ENCODE data around the gene CD300LF. TPM values are rescaled to one million over a fixed set of nuclear protein-coding genes. Genes with fewer than 3 reads are reported as not detected.

The CD300LF gene
- total RNA-seq, 2 experiments from 2014 or later: not detected

- ChIA-PET CTCF (no interaction called here), POLR2A (no interaction called here)
- peaks cover 22% of the 10 kb centered on the region for H3K27me3 Mint-ChIP-seq (ENCODE audit: low read depth)
Measured at GRCh38 chr17:74703311-74703710, 9.4 kb downstream of the CD300LF start.

GRCh38 chr17:74702116-74702871, 10.4 kb downstream of the CD300LF start:
- Mint-ChIP-seq H3K4me1 (ENCODE audit: low read depth) (no peaks in the 10 kb centered on the region), H3K27ac (no peak overlapping the region), H3K9me3 (ENCODE audit: insufficient read depth) (no peaks in the 10 kb centered on the region), H3K27me3 (ENCODE audit: low read depth) (peaks cover 22% of the 10 kb centered on the region), H3K4me3 (no peak overlapping the region), H3K36me3 (ENCODE audit: low read depth) (no peaks in the 10 kb centered on the region)
- ChIA-PET CTCF (no interaction called here), POLR2A (interaction anchor here (0.6 to 0.7 kb wide), 2 partner anchors 9 to 86 kb away, joined by 3 read pairs; no protein-coding TSS in a partner anchor)
- ATAC-seq (no peak), DNase-seq (no peak)

More at GRCh38 chr17:74703311-74703710, 9.4 kb downstream of the CD300LF start:
- DNase-seq (no peak), ATAC-seq (no peak)
- no peaks in the 10 kb centered on the region for H3K4me1 Mint-ChIP-seq (ENCODE audit: low read depth)
- H3K9me3 Mint-ChIP-seq (ENCODE audit: insufficient read depth): no peaks in the 10 kb centered on the region
- no peak overlapping the region for H3K27ac Mint-ChIP-seq
- no peaks in the 10 kb centered on the region for H3K36me3 Mint-ChIP-seq (ENCODE audit: low read depth)
- H3K4me3 Mint-ChIP-seq: no peak overlapping the region

GRCh38 chr17:74699236-74699635, 13.5 kb downstream of the CD300LF start:
- Mint-ChIP-seq H3K4me3 (no peak overlapping the region), H3K36me3 (ENCODE audit: low read depth) (no peaks in the 10 kb centered on the region), H3K27ac (no peak overlapping the region), H3K4me1 (ENCODE audit: low read depth) (no peaks in the 10 kb centered on the region), H3K9me3 (ENCODE audit: insufficient read depth) (no peaks in the 10 kb centered on the region), H3K27me3 (ENCODE audit: low read depth) (peaks cover 14% of the 10 kb centered on the region)
- POLR2A ChIA-PET: no interaction called here
- CTCF ChIA-PET: no interaction called here
- DNase-seq: no peak
- no peak for ATAC-seq

GRCh38 chr17:74698069-74698468, 14.7 kb downstream of the CD300LF start:
- H3K27ac Mint-ChIP-seq: no peak overlapping the region
- peaks cover 23% of the 10 kb centered on the region for H3K27me3 Mint-ChIP-seq (ENCODE audit: low read depth)
- H3K4me3 Mint-ChIP-seq: no peak overlapping the region
- no peaks in the 10 kb centered on the region for H3K4me1 Mint-ChIP-seq (ENCODE audit: low read depth)
- CTCF ChIA-PET: no interaction called here
- H3K9me3 Mint-ChIP-seq (ENCODE audit: insufficient read depth): no peaks in the 10 kb centered on the region
- POLR2A ChIA-PET: no interaction called here
- H3K36me3 Mint-ChIP-seq (ENCODE audit: low read depth): no peaks in the 10 kb centered on the region
- no peak for ATAC-seq
- DNase-seq: no peak

- H3K9me3 Mint-ChIP-seq (ENCODE audit: insufficient read depth): no peaks in the 10 kb centered on the region
- no peak overlapping the region for H3K27ac Mint-ChIP-seq
- ChIA-PET POLR2A (no interaction called here), CTCF (interaction anchor here (0.8 kb wide), 1 partner anchor 22 kb away, joined by 3 read pairs; no protein-coding TSS in a partner anchor)
- no peak overlapping the region for H3K4me3 Mint-ChIP-seq
- peaks cover 26% of the 10 kb centered on the region for H3K27me3 Mint-ChIP-seq (ENCODE audit: low read depth)
- DNase-seq: no peak
- ATAC-seq: no peak
- no peaks in the 10 kb centered on the region for H3K4me1 Mint-ChIP-seq (ENCODE audit: low read depth)
- no peaks in the 10 kb centered on the region for H3K36me3 Mint-ChIP-seq (ENCODE audit: low read depth)
Measured at GRCh38 chr17:74697515-74697914, 15.2 kb downstream of the CD300LF start.

- no peak for ATAC-seq
- ChIA-PET POLR2A (no interaction called here), CTCF (no interaction called here)
- Mint-ChIP-seq H3K27me3 (ENCODE audit: low read depth) (peaks cover 22% of the 10 kb centered on the region), H3K4me3 (no peak overlapping the region), H3K27ac (no peak overlapping the region), H3K36me3 (ENCODE audit: low read depth) (no peaks in the 10 kb centered on the region), H3K9me3 (ENCODE audit: insufficient read depth) (no peaks in the 10 kb centered on the region), H3K4me1 (ENCODE audit: low read depth) (peaks cover 2% of the 10 kb centered on the region)
- no peak for DNase-seq
Measured at GRCh38 chr17:74695629-74696028, 17.1 kb downstream of the CD300LF start.

GRCh38 chr17:74694081-74694480, 18.6 kb downstream of the CD300LF start:
- ChIA-PET POLR2A (no interaction called here), CTCF (no interaction called here)
- ATAC-seq (no peak), DNase-seq (no peak)
- Mint-ChIP-seq H3K36me3 (ENCODE audit: low read depth) (no peaks in the 10 kb centered on the region), H3K9me3 (ENCODE audit: insufficient read depth) (no peaks in the 10 kb centered on the region), H3K27ac (no peak overlapping the region), H3K4me3 (no peak overlapping the region), H3K27me3 (ENCODE audit: low read depth) (peaks cover 20% of the 10 kb centered on the region), H3K4me1 (ENCODE audit: low read depth) (peaks cover 16% of the 10 kb centered on the region)

GRCh38 chr17:74691151-74691550, 21.6 kb downstream of the CD300LF start:
- no peak overlapping the region for H3K27ac Mint-ChIP-seq

DNA sequence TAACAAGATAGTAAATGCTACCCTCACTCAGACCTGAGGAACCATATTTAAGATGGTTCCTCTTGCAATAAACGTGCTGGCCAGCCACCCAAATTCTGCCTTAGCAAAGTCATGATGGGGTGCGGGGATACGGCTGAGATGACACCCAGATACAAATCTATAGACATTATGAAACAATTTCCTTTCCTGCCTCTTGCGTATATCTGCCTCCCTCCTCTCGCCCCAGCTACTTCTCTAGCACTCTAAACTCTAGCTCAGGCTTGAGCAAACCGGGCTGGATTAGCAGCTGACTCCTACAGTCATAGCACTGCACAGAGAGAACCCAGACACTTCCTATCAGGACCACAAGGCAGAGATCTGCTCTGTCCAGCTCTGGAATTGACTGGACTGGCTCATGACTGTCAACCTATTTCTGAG, 22.3 kb downstream of the CD300LF start:
- H3K27ac Mint-ChIP-seq: no peak overlapping the region
- H3K9me3 Mint-ChIP-seq (ENCODE audit: insufficient read depth): no peaks in the 10 kb centered on the region
- no peak overlapping the region for H3K4me3 Mint-ChIP-seq
- no peak for DNase-seq
- POLR2A ChIA-PET: no interaction called here
- CTCF ChIA-PET: interaction anchor here (1.3 to 3.4 kb wide), 2 partner anchors 33 to 47 kb away, joined by 4 to 13 read pairs; partner anchors contain the start of gene RAB37
- no peak for ATAC-seq
- H3K4me1 Mint-ChIP-seq (ENCODE audit: low read depth): peaks cover 30% of the 10 kb centered on the region
- H3K36me3 Mint-ChIP-seq (ENCODE audit: low read depth): no peaks in the 10 kb centered on the region
- peaks cover 31% of the 10 kb centered on the region for H3K27me3 Mint-ChIP-seq (ENCODE audit: low read depth)

More at GRCh38 chr17:74691151-74691550, 21.6 kb downstream of the CD300LF start:
- no peak overlapping the region for H3K4me3 Mint-ChIP-seq
- ATAC-seq (no peak), DNase-seq (no peak)
- H3K36me3 Mint-ChIP-seq (ENCODE audit: low read depth): no peaks in the 10 kb centered on the region
- H3K9me3 Mint-ChIP-seq (ENCODE audit: insufficient read depth): no peaks in the 10 kb centered on the region
- POLR2A ChIA-PET: no interaction called here
- peaks cover 30% of the 10 kb centered on the region for H3K4me1 Mint-ChIP-seq (ENCODE audit: low read depth)
- CTCF ChIA-PET: interaction anchor here (0.8 to 3.4 kb wide), 2 partner anchors 34 to 80 kb away, joined by 3 to 13 read pairs; no protein-coding TSS in a partner anchor
- H3K27me3 Mint-ChIP-seq (ENCODE audit: low read depth): peaks cover 25% of the 10 kb centered on the region

GRCh38 chr17:74687886-74688285, 24.8 kb downstream of the CD300LF start:
- Mint-ChIP-seq H3K9me3 (ENCODE audit: insufficient read depth) (no peaks in the 10 kb centered on the region), H3K4me1 (ENCODE audit: low read depth) (peaks cover 30% of the 10 kb centered on the region), H3K27me3 (ENCODE audit: low read depth) (peaks cover 25% of the 10 kb centered on the region), H3K27ac (no peak overlapping the region), H3K4me3 (no peak overlapping the region), H3K36me3 (ENCODE audit: low read depth) (no peaks in the 10 kb centered on the region)
- no peak for ATAC-seq
- POLR2A ChIA-PET: no interaction called here
- DNase-seq: no peak
- CTCF ChIA-PET: no interaction called here

DNA sequence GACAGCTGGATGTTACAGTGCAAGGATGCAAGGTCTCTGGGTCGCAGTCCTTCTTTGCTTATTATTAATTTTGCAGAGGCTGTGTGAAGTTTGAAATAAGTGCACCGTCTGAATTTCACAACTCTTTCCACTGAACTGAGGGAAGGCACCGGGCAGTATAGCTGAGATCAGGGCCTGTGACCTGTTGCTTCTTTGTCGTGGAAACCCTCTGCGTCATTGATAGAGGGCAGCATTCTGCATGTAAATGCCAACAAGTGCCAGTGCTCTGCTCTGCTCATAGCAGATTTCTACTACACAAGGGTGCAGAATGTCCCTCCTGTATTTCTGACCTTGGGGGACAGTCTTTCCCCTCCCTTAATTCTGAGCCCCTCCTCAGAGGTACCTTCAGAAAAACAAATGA, 26.0 kb downstream of the CD300LF start:
- DNase-seq (no peak), ATAC-seq (no peak)
- CTCF ChIA-PET: interaction anchor here (1.2 to 1.8 kb wide), 2 partner anchors 30 to 49 kb away, joined by 4 to 7 read pairs; no protein-coding TSS in a partner anchor
- H3K9me3 Mint-ChIP-seq (ENCODE audit: insufficient read depth): no peaks in the 10 kb centered on the region
- peaks cover 24% of the 10 kb centered on the region for H3K27me3 Mint-ChIP-seq (ENCODE audit: low read depth)
- H3K27ac Mint-ChIP-seq: no peak overlapping the region
- no peaks in the 10 kb centered on the region for H3K36me3 Mint-ChIP-seq (ENCODE audit: low read depth)
- POLR2A ChIA-PET: interaction anchor here (0.7 kb wide), 1 partner anchor 27 kb away, joined by 3 read pairs; no protein-coding TSS in a partner anchor
- H3K4me3 Mint-ChIP-seq: no peak overlapping the region
- H3K4me1 Mint-ChIP-seq (ENCODE audit: low read depth): peaks cover 30% of the 10 kb centered on the region

- H3K4me3 Mint-ChIP-seq: no peak overlapping the region
- CTCF ChIA-PET: interaction anchor here (2.3 kb wide), 1 partner anchor 25 kb away, joined by 10 read pairs; no protein-coding TSS in a partner anchor
- DNase-seq (no peak), ATAC-seq (no peak)
- no peaks in the 10 kb centered on the region for H3K36me3 Mint-ChIP-seq (ENCODE audit: low read depth)
- POLR2A ChIA-PET: no interaction called here
- H3K9me3 Mint-ChIP-seq (ENCODE audit: insufficient read depth): no peaks in the 10 kb centered on the region
- peaks cover 13% of the 10 kb centered on the region for H3K4me1 Mint-ChIP-seq (ENCODE audit: low read depth)
- no peak overlapping the region for H3K27ac Mint-ChIP-seq
- H3K27me3 Mint-ChIP-seq (ENCODE audit: low read depth): peaks cover 39% of the 10 kb centered on the region
Measured at GRCh38 chr17:74682471-74683190, 30.1 kb downstream of the CD300LF start.
